Bronchial epithelial cell (primary cell): ENCODE results near the gene PAK1. TPM values are rescaled to one million over a fixed set of nuclear protein-coding genes. Genes with fewer than 3 reads are reported as not detected.

ENCODE experiments used
- DNase-seq: peaks from one replicate; pipeline ENCODE4 v3.0.0-alpha.2; 2010; ENCODE audit warnings: low read depth
- FAIRE-seq: peaks from 2 replicates; lab custom pipeline; 2011; peaks lifted over from hg19 to GRCh38; lab: Jason Lieb, UNC
- H3K27me3 ChIP-seq: 2 replicates; pipeline ENCODE4 v1.5.1; 2011; ENCODE audit warnings: low read length; ENCODE audit not compliant: control insufficient read depth, insufficient read depth
- H3K36me3 ChIP-seq: 2 replicates; pipeline ENCODE4 v1.5.1; 2011; ENCODE audit warnings: low read length; ENCODE audit not compliant: control insufficient read depth, insufficient read depth
- H3K4me3 ChIP-seq: 2 replicates; pipeline ENCODE4 v1.5.1; 2011; ENCODE audit warnings: mild to moderate bottlenecking, low read depth, low read length, control low read depth
- CTCF ChIP-seq: IDR thresholded peaks from 2 replicates; pipeline ENCODE4 v1.5.1; 2011; ENCODE audit warnings: mild to moderate bottlenecking, moderate library complexity, low read length, control low read depth, inconsistent platforms; ENCODE audit not compliant: insufficient read depth, severe bottlenecking
- total RNA-seq: library from RNA; depleted of rRNA; stranded (reverse); fragments of >200 nt; gene quantifications from 2 replicates; pipeline ENCODE4 v1.2.1, GENCODE V29; 2014

The PAK1 gene
- total RNA-seq, 1 donor from 2014 or later, result 35.8 TPM

DNA sequence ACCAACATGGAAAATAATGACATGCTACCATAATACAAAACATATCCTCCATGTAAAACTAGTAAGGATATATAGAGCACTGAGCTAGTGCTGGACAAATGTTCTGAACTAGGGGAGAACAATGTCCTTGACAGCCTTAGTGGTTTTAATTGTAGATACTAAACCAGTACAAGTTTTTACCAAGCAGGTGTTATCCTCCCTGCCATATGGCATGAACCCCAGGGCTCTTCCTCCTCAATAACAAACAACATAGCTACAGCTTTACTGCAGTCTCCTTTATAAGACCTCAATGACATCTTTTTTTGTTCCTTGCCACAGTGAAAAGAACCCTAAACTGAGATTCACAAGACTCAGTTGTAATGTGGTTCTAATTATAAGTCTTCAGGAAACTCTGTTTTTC, 102.2 kb downstream of the PAK1 start:
- DNase-seq (no peak), FAIRE-seq (no peak)
- Histone ChIP-seq H3K27me3 (no peaks in the 10 kb centered on the region), H3K4me3 (no peak overlapping the region), H3K36me3 (no peaks in the 10 kb centered on the region)
- no peak for TF ChIP-seq CTCF

DNA sequence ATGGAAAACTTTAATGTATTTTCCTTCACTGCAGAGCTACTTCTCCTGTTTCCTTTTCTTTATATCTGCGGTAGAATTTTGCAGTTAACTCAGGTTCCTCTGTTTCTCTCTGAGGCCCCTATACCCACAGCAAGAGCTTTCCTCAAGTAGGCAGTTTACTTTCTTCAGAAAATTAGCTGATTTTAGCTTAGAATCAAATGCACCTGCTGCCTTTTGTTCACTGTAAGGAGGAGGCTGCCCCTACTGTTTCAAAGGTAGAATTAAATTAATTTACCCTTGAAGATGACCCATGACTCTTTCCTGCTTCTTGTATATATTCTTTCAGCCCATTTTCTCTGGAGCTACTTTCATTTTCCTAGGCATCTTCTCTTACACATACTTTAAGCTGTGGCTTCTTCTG, 103.7 kb downstream of the PAK1 start:
- no peak for TF ChIP-seq CTCF
- H3K4me3 ChIP-seq, result no peak overlapping the region
- no peaks in the 10 kb centered on the region for H3K27me3 ChIP-seq
- H3K36me3 ChIP-seq, result no peaks in the 10 kb centered on the region
- FAIRE-seq (no peak), DNase-seq (no peak)

DNA sequence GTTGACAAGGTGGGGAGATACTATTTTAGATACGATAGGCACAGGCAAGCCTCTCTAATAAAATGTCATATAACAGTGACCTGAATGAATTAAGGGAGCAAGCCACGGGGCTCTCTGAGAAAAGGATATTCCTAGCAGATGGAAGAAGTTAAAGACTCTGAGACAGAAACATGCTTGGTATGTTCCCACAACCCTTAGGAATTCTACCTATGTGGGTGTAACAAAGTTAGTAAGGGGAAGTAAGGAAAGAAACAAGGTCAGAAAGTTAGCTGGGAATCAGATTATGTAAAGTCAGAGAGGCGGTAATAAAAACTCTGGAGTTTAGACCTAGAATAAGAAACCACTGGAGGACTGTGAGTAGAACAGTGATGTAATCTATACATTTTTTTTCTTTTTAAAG, 112.7 kb downstream of the PAK1 start:
- no peaks in the 10 kb centered on the region for H3K27me3 ChIP-seq
- FAIRE-seq, result no peak
- no peak for TF ChIP-seq CTCF
- DNase-seq, result peak; percentile 33
- H3K4me3 ChIP-seq, result no peak overlapping the region
- H3K36me3 ChIP-seq, result peaks cover 3% of the 10 kb centered on the region

DNA sequence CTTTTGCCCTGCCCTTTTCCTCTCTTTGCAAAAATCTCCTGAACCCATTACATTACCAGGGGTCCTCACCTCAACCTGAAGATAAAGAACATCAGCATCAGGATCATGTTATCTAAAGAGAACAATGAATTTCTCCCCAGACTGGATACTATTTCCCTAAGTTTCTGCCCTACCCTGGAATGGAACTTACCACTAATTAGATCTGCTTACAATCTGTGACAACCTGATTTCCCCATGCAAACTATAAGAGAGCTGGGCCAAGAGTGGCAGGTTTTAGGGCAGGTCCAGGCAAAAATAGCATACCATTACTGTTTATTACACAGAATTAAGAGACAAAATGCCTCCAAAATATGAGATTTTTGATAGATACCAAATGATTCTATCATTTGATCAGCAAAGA, 114.4 kb downstream of the PAK1 start:
- no peak for DNase-seq
- FAIRE-seq, result no peak
- no peak for TF ChIP-seq CTCF
- H3K27me3 ChIP-seq, result no peaks in the 10 kb centered on the region
- H3K36me3 ChIP-seq, result peaks cover 3% of the 10 kb centered on the region
- H3K4me3 ChIP-seq, result no peak overlapping the region

DNA sequence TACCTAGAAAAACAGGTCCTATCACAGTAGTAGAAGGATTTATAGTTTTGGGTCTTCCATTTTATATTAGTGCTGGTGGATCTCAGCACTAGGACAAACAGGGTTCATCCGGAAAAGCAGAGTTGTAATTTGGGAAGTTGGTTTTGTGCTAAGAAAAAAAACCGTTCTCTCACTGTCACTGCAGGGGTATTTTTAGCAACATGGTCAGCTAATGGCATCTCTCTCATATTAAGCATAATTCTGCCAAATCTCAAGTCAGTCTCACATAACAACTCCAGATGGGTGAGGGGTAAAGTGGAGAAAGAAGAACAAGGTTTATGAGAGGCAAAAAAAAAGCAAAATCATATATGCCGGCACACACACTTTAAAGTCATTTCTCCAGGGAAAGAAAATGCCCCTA, 120.8 kb downstream of the PAK1 start:
- peaks cover 3% of the 10 kb centered on the region for H3K36me3 ChIP-seq
- no peak for TF ChIP-seq CTCF
- no peak for DNase-seq
- H3K4me3 ChIP-seq, result no peak overlapping the region
- no peaks in the 10 kb centered on the region for H3K27me3 ChIP-seq
- FAIRE-seq, result no peak

GRCh38 chr11:77351281-77351886, 122.5 kb downstream of the PAK1 start:
- Histone ChIP-seq H3K27me3 (no peaks in the 10 kb centered on the region), H3K36me3 (no peaks in the 10 kb centered on the region), H3K4me3 (no peak overlapping the region)
- DNase-seq (peak; percentile 89), FAIRE-seq (no peak)
- no peak for TF ChIP-seq CTCF
